Measurements from ENCODE around the gene ST3GAL4.

DNA sequence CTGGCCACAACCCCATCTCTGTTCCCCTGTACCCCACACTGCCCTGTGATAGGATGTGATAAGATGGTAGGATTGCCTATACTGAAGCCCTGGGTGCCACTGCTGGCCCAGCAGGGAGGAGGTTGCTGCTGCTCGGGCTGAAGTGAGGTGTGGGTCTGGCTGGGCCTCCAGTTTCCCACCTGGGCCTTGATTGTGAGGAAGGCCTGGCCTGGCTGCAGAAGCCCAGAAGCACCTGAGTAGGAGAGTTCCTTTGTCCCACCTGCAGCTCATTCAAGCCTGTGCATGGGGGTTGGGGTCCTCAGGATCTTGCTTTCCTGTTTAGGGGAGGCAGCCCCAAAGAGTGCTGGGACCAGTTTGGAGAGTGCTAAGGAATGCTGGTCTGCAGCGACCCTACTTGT lies 3.3 kb downstream of the ST3GAL4 start:
- TF ChIP-seq EZH2 (IDR thresholded peaks at IDR 0.05; ENCODE audit: low read depth), result no peak
- TF ChIP-seq, protein P1, sequence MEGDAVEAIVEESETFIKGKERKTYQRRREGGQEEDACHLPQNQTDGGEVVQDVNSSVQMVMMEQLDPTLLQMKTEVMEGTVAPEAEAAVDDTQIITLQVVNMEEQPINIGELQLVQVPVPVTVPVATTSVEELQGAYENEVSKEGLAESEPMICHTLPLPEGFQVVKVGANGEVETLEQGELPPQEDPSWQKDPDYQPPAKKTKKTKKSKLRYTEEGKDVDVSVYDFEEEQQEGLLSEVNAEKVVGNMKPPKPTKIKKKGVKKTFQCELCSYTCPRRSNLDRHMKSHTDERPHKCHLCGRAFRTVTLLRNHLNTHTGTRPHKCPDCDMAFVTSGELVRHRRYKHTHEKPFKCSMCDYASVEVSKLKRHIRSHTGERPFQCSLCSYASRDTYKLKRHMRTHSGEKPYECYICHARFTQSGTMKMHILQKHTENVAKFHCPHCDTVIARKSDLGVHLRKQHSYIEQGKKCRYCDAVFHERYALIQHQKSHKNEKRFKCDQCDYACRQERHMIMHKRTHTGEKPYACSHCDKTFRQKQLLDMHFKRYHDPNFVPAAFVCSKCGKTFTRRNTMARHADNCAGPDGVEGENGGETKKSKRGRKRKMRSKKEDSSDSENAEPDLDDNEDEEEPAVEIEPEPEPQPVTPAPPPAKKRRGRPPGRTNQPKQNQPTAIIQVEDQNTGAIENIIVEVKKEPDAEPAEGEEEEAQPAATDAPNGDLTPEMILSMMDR (conservative IDR thresholded peaks at IDR 0.05), result no peak

Measured in PC-9 (cell line).